H4 (cell line): ENCODE results near the gene NR3C1. TPM values are rescaled to one million over a fixed set of nuclear protein-coding genes. Genes with fewer than 3 reads are reported as not detected.
A peak's percentile ranks its signal among the peaks of the same experiment; 100 is the strongest.

Experiments used
- DNase-seq: peaks from one replicate; pipeline ENCODE4 v3.0.0-alpha.2; 2015; ENCODE audit warnings: low spot score
- total RNA-seq: library from RNA; depleted of rRNA; stranded (reverse); fragments of >200 nt; shearing (Covaris generic); gene quantifications from 2 replicates; pipeline ENCODE4 v1.2.3, GENCODE V29; 2014

NR3C1 gene
- total RNA-seq, 1 experiment from 2014 or later: 55.5 TPM

- peak; percentile 43 for DNase-seq
These were observed 141.6 kb downstream of the NR3C1 start for GRCh38 chr5:143261748-143262392.

- no peak for DNase-seq
These were observed 144.3 kb downstream of the NR3C1 start for GRCh38 chr5:143259254-143259605.

- DNase-seq: peak; percentile 85
These were observed 144.8 kb downstream of the NR3C1 start for GRCh38 chr5:143258559-143259253.

GRCh38 chr5:143254819-143255218 lies 148.7 kb downstream of the NR3C1 start:
- no peak for DNase-seq

GRCh38 chr5:143251946-143252345 lies 151.5 kb downstream of the NR3C1 start:
- DNase-seq: no peak

- no peak for DNase-seq
These were observed 152.3 kb downstream of the NR3C1 start for GRCh38 chr5:143251190-143251589.

GRCh38 chr5:143249851-143250250 lies 153.6 kb downstream of the NR3C1 start:
- DNase-seq: no peak

GRCh38 chr5:143248822-143249579 lies 154.5 kb downstream of the NR3C1 start:
- peak; percentile 67 for DNase-seq

- no peak for DNase-seq
These were observed 155.1 kb downstream of the NR3C1 start for GRCh38 chr5:143248391-143248790.

- no peak for DNase-seq
These were observed 156.2 kb downstream of the NR3C1 start for GRCh38 chr5:143247134-143247815.

GRCh38 chr5:143245929-143246561 lies 157.4 kb downstream of the NR3C1 start:
- peak; percentile 97 for DNase-seq

- peak; percentile 61 for DNase-seq
These were observed 158.5 kb downstream of the NR3C1 start for GRCh38 chr5:143244990-143245389.

- DNase-seq: peak; percentile 96
These were observed 159.3 kb downstream of the NR3C1 start for GRCh38 chr5:143244000-143244736.

- DNase-seq: no peak
These were observed 160.4 kb downstream of the NR3C1 start for GRCh38 chr5:143243103-143243502.

- DNase-seq: no peak
These were observed 161.6 kb downstream of the NR3C1 start for GRCh38 chr5:143241892-143242291.

- DNase-seq: peak; percentile 61
These were observed 163.5 kb downstream of the NR3C1 start for GRCh38 chr5:143239882-143240518.

- DNase-seq: no peak
These were observed 164.9 kb downstream of the NR3C1 start for GRCh38 chr5:143238620-143239019.

- DNase-seq: no peak
These were observed 165.8 kb downstream of the NR3C1 start for GRCh38 chr5:143237664-143238063.

GRCh38 chr5:143236682-143237081 lies 166.8 kb downstream of the NR3C1 start:
- no peak for DNase-seq

GRCh38 chr5:143235423-143235822 lies 168.1 kb downstream of the NR3C1 start:
- no peak for DNase-seq
